Activated CD8-positive, alpha-beta T cell treated with anti-CD3 and anti-CD28 coated beads, Interleukin-2, amount 10 ng/mL, durations not matched to agents 7 days and 5 days (primary cell): Measurements from ENCODE around the gene MMD. TPM values are rescaled to one million over a fixed set of nuclear protein-coding genes. Genes with fewer than 3 reads are reported as not detected.

Experiments
- ATAC-seq: fragments of 150-1000 bp; cut with Tn5 transposase; one replicate; pipeline ENCODE4 v1.10.0; 2021; ENCODE audit warnings: moderate library complexity
- CTCF ChIA-PET: fragments of 350-600 bp; sonication (Branson Sonifier 250); formaldehyde crosslinking; loops from one replicate; lab custom pipeline; 2021; ENCODE audit warnings: antibody characterized with exemption; lab: Charles Lee
- POLR2A ChIA-PET: fragments of 350-600 bp; sonication (Branson Sonifier 250); formaldehyde crosslinking; loops from one replicate; lab custom pipeline; 2021; ENCODE audit warnings: antibody characterized with exemption; lab: Charles Lee
- DNase-seq: peaks from one replicate; pipeline ENCODE4 v3.0.0-alpha.2; 2020
- H3K27ac Mint-ChIP-seq: one replicate; pipeline ENCODE4 v1.8.0; 2021; ENCODE audit warnings: mild to moderate bottlenecking, mixed read lengths
- H3K27me3 Mint-ChIP-seq: one replicate; pipeline ENCODE4 v1.8.0; 2021; ENCODE audit warnings: low read depth, mixed read lengths
- H3K36me3 Mint-ChIP-seq: one replicate; pipeline ENCODE4 v1.8.0; 2021; ENCODE audit warnings: low read depth, mixed read lengths
- H3K4me1 Mint-ChIP-seq: one replicate; pipeline ENCODE4 v1.8.0; 2021; ENCODE audit warnings: low read depth, mixed read lengths
- H3K4me3 Mint-ChIP-seq: one replicate; pipeline ENCODE4 v1.8.0; 2021; ENCODE audit warnings: mild to moderate bottlenecking, mixed read lengths
- H3K9me3 Mint-ChIP-seq: one replicate; pipeline ENCODE4 v1.8.0; 2022; ENCODE audit warnings: mixed read lengths; ENCODE audit not compliant: insufficient read depth
- total RNA-seq, 2 experiments: library from RNA; stranded (reverse); gene quantifications; one replicate each; pipeline ENCODE4 v1.2.3, GENCODE V29; 2021

The MMD gene
- total RNA-seq, 2 experiments from 2014 or later: 39.4 to 41.3 TPM

DNA sequence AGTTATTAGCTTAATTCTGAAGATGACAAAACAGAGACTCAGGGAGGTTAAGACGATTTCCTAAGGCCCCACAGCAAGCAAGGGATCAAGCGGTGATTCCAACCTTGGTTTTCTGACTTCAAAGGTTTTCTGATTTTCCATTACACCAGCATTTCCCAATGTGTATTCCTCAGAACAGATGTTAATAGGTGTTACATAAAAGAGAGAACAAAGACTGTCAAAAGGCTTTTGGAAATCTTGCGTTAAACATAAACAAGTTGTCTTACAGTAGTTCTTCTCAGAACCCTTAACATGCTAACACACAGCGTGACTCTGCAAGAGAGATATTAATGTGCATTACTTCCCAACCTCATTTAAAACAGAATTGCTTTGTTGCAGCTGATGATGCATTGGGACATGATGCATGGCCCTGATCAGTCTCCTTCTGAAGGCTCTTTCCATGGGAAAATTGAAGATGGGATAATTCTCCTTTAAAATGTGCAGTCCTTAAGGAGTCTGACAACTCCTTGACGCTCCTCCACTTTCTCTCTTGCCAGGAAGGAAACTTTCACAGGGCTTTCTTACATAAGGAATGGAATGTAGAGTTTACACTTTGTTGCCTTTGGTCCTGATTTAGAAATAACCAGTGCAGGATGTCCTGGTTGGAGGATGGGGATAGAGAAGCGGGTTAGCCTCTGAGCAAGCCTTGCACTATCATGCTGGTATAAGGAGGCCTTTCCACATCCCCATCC lies 21.5 kb upstream of the MMD start:
- H3K4me3 Mint-ChIP-seq: no peak overlapping the region
- DNase-seq (no peak), ATAC-seq (no peak)
- peaks cover 3% of the 10 kb centered on the region for H3K4me1 Mint-ChIP-seq
- H3K36me3 Mint-ChIP-seq: no peaks in the 10 kb centered on the region
- H3K27ac Mint-ChIP-seq: no peak overlapping the region
- peaks cover 7% of the 10 kb centered on the region for H3K27me3 Mint-ChIP-seq
- CTCF ChIA-PET: interaction anchor here (1.0 kb wide), 1 partner anchor 9 kb away, joined by 3 read pairs; no protein-coding TSS in a partner anchor
- no peaks in the 10 kb centered on the region for H3K9me3 Mint-ChIP-seq
- POLR2A ChIA-PET: no interaction called here

DNA sequence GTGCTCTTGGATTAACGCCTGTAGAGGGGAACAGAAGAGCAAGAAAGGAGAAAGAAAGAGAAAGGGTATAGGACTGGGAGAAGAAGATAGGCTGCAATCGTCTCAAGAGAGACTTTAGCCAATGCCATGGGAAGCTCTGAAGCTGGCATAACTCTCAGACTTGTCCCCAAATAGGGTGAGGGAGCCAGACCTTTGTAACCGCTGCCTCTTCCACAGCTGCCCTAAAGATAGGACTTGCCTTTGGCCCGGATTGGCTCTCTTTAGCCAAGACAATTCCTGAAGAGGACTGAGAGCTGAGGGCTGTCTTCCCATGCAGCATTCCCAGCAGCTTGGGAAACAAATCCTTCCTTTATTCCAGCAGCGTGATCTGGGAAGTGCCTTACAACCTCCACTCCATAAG lies 20.8 kb upstream of the MMD start:
- Mint-ChIP-seq H3K27ac (no peak overlapping the region), H3K4me1 (peaks cover 3% of the 10 kb centered on the region), H3K27me3 (peaks cover 8% of the 10 kb centered on the region), H3K4me3 (no peak overlapping the region), H3K36me3 (no peaks in the 10 kb centered on the region), H3K9me3 (no peaks in the 10 kb centered on the region)
- ChIA-PET POLR2A (no interaction called here), CTCF (interaction anchor here (1.0 kb wide), 1 partner anchor 9 kb away, joined by 3 read pairs; no protein-coding TSS in a partner anchor)
- no peak for ATAC-seq
- no peak for DNase-seq

DNA sequence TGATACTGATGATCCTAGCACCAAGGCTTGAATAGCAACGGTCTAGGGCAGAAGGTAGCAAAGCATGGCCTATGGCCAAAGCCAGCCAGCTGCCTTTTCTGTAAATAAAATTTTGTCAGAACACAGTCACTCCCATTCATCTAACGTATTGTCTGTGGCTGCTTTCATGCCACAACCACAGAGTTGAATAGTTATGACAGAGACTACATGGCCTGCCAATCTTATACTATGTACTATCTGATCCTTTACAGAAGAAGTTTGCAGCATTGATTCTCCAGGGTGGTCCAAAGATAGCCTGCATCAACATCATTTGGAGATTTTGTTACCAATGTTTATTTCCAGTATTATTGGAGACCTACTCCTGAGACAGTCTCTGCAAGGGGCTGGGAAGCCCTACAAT lies 19.9 kb upstream of the MMD start:
- ATAC-seq: no peak
- no peak for DNase-seq
- H3K9me3 Mint-ChIP-seq: no peaks in the 10 kb centered on the region
- ChIA-PET CTCF (no interaction called here), POLR2A (no interaction called here)
- H3K4me1 Mint-ChIP-seq: peaks cover 3% of the 10 kb centered on the region
- no peaks in the 10 kb centered on the region for H3K36me3 Mint-ChIP-seq
- peaks cover 14% of the 10 kb centered on the region for H3K27me3 Mint-ChIP-seq
- no peak overlapping the region for H3K4me3 Mint-ChIP-seq
- H3K27ac Mint-ChIP-seq: no peak overlapping the region

DNA sequence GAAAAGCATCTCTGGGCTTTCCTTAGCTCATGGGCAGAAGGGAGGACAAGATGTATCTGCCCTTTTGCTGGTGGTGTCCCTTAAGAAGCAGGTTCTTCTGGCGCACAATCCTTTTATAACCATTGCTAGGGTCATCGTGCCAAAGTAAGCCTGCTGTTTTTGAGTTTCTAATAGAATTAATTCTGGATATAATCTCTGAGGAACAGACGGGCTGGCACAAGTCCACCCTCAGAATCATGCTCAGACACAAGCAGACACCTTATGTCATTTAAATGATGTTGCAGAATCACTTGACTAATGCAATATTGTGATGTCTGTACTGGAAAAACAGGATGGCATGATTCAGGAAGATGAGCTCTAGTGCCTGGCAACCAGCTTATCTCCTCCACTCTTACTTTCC lies 18.8 kb upstream of the MMD start:
- DNase-seq (no peak), ATAC-seq (no peak)
- no peaks in the 10 kb centered on the region for H3K9me3 Mint-ChIP-seq
- CTCF ChIA-PET: no interaction called here
- H3K27me3 Mint-ChIP-seq: peaks cover 16% of the 10 kb centered on the region
- H3K4me3 Mint-ChIP-seq: no peak overlapping the region
- POLR2A ChIA-PET: no interaction called here
- H3K36me3 Mint-ChIP-seq: no peaks in the 10 kb centered on the region
- H3K4me1 Mint-ChIP-seq: peaks cover 3% of the 10 kb centered on the region
- H3K27ac Mint-ChIP-seq: no peak overlapping the region

DNA sequence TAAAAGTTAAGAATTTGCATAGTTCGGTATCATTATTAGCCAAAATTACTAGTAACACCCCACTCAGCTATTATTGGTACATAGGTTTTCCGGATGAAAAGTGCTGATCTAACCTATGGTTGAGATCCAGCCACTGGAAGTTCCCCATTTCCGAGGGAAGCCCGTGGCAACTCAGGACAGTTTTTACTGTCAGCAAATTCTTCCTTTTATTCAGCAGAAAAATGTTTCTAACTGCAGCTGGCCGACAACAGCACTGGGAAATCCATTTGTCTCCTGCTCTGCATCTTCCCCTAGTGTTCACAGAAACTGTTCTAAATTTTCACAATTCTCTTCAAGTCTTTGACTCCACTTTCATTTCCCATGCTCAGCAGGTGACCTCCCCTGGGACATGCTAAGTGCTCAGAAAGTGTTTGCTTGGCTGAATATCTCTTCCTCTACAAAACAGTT lies 15.5 kb upstream of the MMD start:
- ChIA-PET POLR2A (no interaction called here), CTCF (no interaction called here)
- Mint-ChIP-seq H3K36me3 (no peaks in the 10 kb centered on the region), H3K9me3 (no peaks in the 10 kb centered on the region), H3K4me3 (no peak overlapping the region), H3K4me1 (peaks cover 10% of the 10 kb centered on the region), H3K27ac (no peak overlapping the region), H3K27me3 (peaks cover 16% of the 10 kb centered on the region)
- ATAC-seq (no peak), DNase-seq (no peak)

DNA sequence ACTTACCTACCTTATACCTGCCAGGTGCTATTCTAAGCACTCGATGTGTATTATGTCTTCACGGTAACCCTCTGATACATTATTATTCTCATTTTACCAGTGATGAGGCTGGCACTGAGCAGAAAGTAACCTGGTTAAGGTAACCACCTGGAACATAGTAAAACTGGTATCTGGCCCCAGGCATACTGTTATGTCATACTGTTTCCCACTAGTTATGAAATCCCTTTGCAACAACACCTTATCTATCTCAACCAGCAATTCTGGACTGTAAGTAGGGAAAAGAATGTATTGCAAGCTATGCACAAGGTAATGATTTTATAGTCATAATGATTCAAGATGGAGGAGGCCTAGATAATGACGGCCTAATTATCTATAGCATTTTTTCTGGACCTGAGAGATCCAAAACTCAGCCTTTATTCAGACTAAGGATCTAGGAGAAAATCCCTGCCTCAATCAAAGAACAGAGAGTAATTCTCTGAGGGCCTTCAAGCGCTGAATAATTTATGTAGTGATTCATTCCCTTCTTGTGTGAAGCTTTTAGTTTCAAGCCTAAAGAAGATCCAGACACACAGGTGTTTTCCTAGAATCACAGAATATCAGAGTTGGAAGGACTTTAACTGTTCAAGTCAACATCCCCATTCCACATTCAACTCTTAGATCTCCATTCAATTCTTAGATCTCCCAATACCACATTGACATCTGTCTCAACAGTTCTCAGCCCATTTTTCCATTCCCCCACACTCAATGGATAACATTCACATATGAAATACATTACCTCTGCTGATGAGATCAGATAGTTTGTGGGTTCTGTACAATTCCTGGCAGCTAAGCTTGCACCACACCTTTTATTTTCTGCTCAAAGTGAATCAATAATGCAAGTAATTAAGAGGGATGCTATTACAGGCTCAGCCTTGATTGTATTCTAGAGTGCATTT lies 14.9 kb upstream of the MMD start:
- Mint-ChIP-seq H3K4me3 (no peak overlapping the region), H3K27ac (no peak overlapping the region), H3K9me3 (no peaks in the 10 kb centered on the region), H3K36me3 (no peaks in the 10 kb centered on the region), H3K4me1 (peaks cover 11% of the 10 kb centered on the region), H3K27me3 (peaks cover 14% of the 10 kb centered on the region)
- ChIA-PET CTCF (no interaction called here), POLR2A (no interaction called here)
- DNase-seq (no peak), ATAC-seq (no peak)

DNA sequence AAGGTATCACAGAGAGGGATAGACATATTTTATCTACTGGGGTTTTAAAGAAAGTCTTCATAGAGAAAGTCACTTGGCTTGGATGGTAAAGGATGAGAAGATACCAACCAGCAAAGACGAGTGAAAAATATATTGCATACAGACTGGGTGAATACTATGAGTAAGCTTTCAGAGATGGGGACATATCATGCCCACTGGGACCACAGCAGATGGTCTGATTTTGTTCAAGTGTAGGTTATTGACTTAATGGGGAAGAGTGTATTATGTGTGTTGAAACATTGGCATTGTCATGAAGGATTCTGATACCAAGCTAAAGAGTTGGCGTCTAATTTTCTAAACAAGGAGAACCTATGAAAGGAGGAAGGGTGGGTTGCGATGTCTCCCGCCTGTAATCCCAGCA lies 13.8 kb upstream of the MMD start:
- CTCF ChIA-PET: no interaction called here
- POLR2A ChIA-PET: no interaction called here
- peaks cover 14% of the 10 kb centered on the region for H3K27me3 Mint-ChIP-seq

DNA sequence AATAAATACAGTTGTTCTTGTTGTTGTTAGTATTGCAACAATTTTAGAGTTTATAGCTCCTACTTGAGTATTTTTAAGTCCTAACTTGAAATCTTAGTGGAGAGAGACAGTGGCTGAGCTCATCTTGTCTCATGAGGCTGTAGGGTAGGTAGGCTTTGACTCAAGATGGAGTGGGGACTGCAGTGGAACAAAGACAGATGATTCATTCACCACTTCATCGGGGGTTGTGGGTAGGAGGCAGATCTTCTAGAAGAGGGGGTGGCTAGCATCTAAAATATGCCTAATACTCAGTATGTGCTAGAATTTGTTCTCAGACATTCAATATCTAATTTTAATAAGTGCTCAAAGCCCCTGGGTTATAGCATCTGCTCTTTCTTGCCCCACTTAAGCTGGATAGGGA lies 13.1 kb upstream of the MMD start:
- Mint-ChIP-seq H3K4me3 (no peak overlapping the region), H3K27ac (no peak overlapping the region), H3K9me3 (no peaks in the 10 kb centered on the region), H3K4me1 (peaks cover 11% of the 10 kb centered on the region), H3K36me3 (no peaks in the 10 kb centered on the region), H3K27me3 (peaks cover 14% of the 10 kb centered on the region)
- no peak for ATAC-seq
- no peak for DNase-seq
- ChIA-PET CTCF (no interaction called here), POLR2A (no interaction called here)

More for the DNA sequence above, 13.8 kb upstream of the MMD start:
- no peak for DNase-seq
- Mint-ChIP-seq H3K9me3 (no peaks in the 10 kb centered on the region), H3K4me3 (no peak overlapping the region), H3K4me1 (peaks cover 11% of the 10 kb centered on the region), H3K27ac (no peak overlapping the region), H3K36me3 (no peaks in the 10 kb centered on the region)
- no peak for ATAC-seq

DNA sequence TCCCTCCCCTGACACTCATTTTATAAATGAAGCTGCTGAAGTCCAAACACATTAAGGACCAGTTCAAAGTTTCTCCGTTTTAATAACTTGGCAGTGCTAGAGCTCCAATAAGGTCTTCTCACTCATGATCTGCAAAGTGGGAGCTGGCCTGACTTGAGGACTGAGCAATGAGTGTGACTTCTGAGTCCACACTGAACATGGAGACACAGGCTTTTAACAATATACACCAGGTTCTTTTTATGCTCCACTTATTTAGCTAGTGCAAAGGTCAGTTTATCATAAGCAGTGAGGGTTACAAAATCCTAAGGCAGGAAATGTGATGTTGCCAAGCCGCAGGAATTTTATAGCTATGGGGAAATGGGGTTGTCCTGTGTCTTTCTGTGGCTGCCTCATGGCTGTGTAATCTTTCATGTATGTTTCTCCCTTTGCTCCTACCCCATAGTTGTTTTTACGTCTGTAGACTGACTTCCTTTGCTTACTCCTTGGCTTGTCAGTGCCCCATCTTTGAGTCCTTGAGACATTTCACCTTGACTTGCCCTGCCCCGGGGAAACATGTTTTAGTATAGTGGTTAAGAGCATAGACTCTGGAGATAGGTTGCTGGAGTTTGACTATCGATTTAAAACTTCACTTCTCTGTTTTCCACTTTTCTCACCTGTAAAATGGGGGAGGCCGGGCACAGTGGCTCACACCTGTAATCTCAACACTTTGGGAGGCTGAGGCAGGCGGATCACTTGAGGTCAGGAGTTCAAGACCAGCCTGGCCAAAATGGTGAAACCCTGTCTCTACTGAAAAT lies 12.2 kb upstream of the MMD start:
- POLR2A ChIA-PET: no interaction called here
- Mint-ChIP-seq H3K4me1 (peaks cover 11% of the 10 kb centered on the region), H3K36me3 (no peaks in the 10 kb centered on the region), H3K9me3 (no peaks in the 10 kb centered on the region), H3K27me3 (peaks cover 10% of the 10 kb centered on the region), H3K27ac (no peak overlapping the region), H3K4me3 (no peak overlapping the region)
- DNase-seq (no peak), ATAC-seq (no peak)
- CTCF ChIA-PET: interaction anchor here (1.1 kb wide), 1 partner anchor 9 kb away, joined by 3 read pairs; no protein-coding TSS in a partner anchor

DNA sequence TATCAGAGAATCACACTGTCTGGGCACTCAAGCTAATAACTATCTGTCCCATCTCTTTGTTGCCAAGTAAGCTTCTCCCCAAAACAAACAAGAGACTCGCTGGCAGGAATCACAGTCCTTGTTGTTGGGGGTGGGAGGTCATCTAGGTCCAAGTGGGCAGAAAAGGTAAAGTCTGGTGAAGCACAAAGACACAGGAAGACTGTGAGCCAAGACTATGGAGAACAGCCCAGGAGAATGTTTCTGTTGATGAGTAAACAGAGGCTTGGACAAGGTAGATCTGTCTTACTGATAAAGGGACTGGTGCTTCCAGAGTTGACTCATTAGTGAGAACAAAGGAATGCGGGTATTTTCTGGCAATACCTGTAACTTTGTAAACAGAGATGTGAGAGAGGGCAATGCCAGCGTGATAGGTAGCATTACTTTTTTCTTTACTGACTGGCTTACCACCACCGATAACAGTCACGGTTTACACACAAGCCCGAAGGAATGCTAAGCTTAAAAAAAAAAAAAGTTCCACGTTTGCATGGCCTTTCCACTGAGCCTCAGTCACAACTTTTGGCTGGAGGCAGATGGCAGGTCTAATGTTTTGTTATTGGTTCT lies 11.5 kb upstream of the MMD start:
- Mint-ChIP-seq H3K4me1 (peaks cover 11% of the 10 kb centered on the region), H3K27me3 (peaks cover 13% of the 10 kb centered on the region), H3K27ac (no peak overlapping the region), H3K9me3 (no peaks in the 10 kb centered on the region), H3K36me3 (no peaks in the 10 kb centered on the region), H3K4me3 (no peak overlapping the region)
- DNase-seq: no peak
- ChIA-PET CTCF (interaction anchor here (1.1 to 1.4 kb wide), 2 partner anchors 10 to 81 kb away, joined by 3 to 4 read pairs; no protein-coding TSS in a partner anchor), POLR2A (interaction anchor here (0.6 kb wide), 1 partner anchor 221 kb away, joined by 3 read pairs; no protein-coding TSS in a partner anchor)
- no peak for ATAC-seq
